Right ventricle myocardium superior (tissue), 1 donor: ENCODE results near the gene IGF2BP2. TPM values are rescaled to one million over a fixed set of nuclear protein-coding genes. Genes with fewer than 3 reads are reported as not detected.
"Not testable (repeated sequence)": the region's sequence is repeated elsewhere in the genome, so short reads cannot be mapped to it uniquely, and the experiment has no call there.

Experiments used
- ATAC-seq: fragments of 200-7000 bp; cut with Tn5 transposase; one replicate; pipeline ENCODE4 v1.9.1; 2020; ENCODE audit warnings: mild to moderate bottlenecking; ENCODE audit not compliant: poor library complexity
- DNase-seq: peaks from one replicate; pipeline ENCODE4 v3.0.0-alpha.2; 2020
- intact Hi-C: fragments of 100-400 bp; cut with DNase I; formaldehyde crosslinking; loops from one replicate; pipeline ENCODE4 v1.11.2; 2022
- total RNA-seq: library from RNA; stranded (reverse); fragmentation: NEBNext Ultra II Directional; extraction: Animal tissue kit (Norgen Biotek cat#: 25700); gene quantifications from one replicate; pipeline ENCODE4 v1.2.1, GENCODE V29; 2021
- donor health status: DM: no; HTN: yes; CAD: no; lungs with severe emphysema.

Gene IGF2BP2
- total RNA-seq, 1 donor from 2014 or later, result 18.7 TPM

- intact Hi-C loops, result no loop called here
- ATAC-seq, result no peak
- DNase-seq, result no peak
These were observed 122.3 kb downstream of the IGF2BP2 start for GRCh38 chr3:185702262-185703225.

GRCh38 chr3:185701611-185702261 lies 123.1 kb downstream of the IGF2BP2 start:
- intact Hi-C loops, result no loop called here
- no peak for DNase-seq
- ATAC-seq, result no peak

GRCh38 chr3:185699927-185700326 lies 124.9 kb downstream of the IGF2BP2 start:
- DNase-seq (no peak), ATAC-seq (peak; percentile 36)
- intact Hi-C loops, result no loop called here

GRCh38 chr3:185697228-185697627 lies 127.6 kb downstream of the IGF2BP2 start:
- intact Hi-C loops, ATAC-seq, DNase-seq: not testable (repeated sequence)

GRCh38 chr3:185696039-185696438 lies 128.8 kb downstream of the IGF2BP2 start:
- ATAC-seq, result no peak
- intact Hi-C loops, result no loop called here
- no peak for DNase-seq

GRCh38 chr3:185693985-185694653 lies 130.7 kb downstream of the IGF2BP2 start:
- intact Hi-C loops, result no loop called here
- ATAC-seq (no peak), DNase-seq (no peak)

- ATAC-seq (no peak), DNase-seq (no peak)
- intact Hi-C loops, result no loop called here
These were observed 133.2 kb downstream of the IGF2BP2 start for GRCh38 chr3:185691622-185692021.

- intact Hi-C loops, result no loop called here
- ATAC-seq, result no peak
These were observed 137.5 kb downstream of the IGF2BP2 start for GRCh38 chr3:185687271-185687878.

GRCh38 chr3:185685231-185686035 lies 139.4 kb downstream of the IGF2BP2 start:
- intact Hi-C loops, result no loop called here
- DNase-seq (no peak), ATAC-seq (no peak)

More at GRCh38 chr3:185687271-185687878, 137.5 kb downstream of the IGF2BP2 start:
- DNase-seq, result no peak

- intact Hi-C loops, result no loop called here
- no peak for ATAC-seq
These were observed 144.6 kb downstream of the IGF2BP2 start for GRCh38 chr3:185680231-185680630.

GRCh38 chr3:185678027-185678426 lies 146.8 kb downstream of the IGF2BP2 start:
- DNase-seq (no peak), ATAC-seq (no peak)
- intact Hi-C loops, result no loop called here

More at GRCh38 chr3:185680231-185680630, 144.6 kb downstream of the IGF2BP2 start:
- no peak for DNase-seq

GRCh38 chr3:185677146-185677829 lies 147.6 kb downstream of the IGF2BP2 start:
- intact Hi-C loops, result no loop called here
- ATAC-seq, result peak; percentile 51
- DNase-seq, result no peak

- intact Hi-C loops, result no loop called here
- DNase-seq (no peak), ATAC-seq (no peak)
These were observed 157.3 kb downstream of the IGF2BP2 start for GRCh38 chr3:185667574-185667973.

- no peak for ATAC-seq
- DNase-seq, result no peak
- intact Hi-C loops, result no loop called here
These were observed 160.9 kb downstream of the IGF2BP2 start for GRCh38 chr3:185663929-185664328.

GRCh38 chr3:185661772-185662171 lies 163.1 kb downstream of the IGF2BP2 start:
- no peak for ATAC-seq
- intact Hi-C loops, result no loop called here
- no peak for DNase-seq

- ATAC-seq, intact Hi-C loops, DNase-seq: not testable (repeated sequence)
These were observed 163.5 kb downstream of the IGF2BP2 start for GRCh38 chr3:185661296-185661695.
